HG02852 (cell line): Measurements from ENCODE around the gene PTPRR.

Experiments
- ATAC-seq: cut with Tn5 transposase; IDR thresholded peaks from one replicate; pipeline ENCODE4 v1.9.1; 2021; ENCODE audit warnings: mild to moderate bottlenecking, moderate library complexity; ENCODE audit not compliant: unreplicated experiment

PTPRR gene

DNA sequence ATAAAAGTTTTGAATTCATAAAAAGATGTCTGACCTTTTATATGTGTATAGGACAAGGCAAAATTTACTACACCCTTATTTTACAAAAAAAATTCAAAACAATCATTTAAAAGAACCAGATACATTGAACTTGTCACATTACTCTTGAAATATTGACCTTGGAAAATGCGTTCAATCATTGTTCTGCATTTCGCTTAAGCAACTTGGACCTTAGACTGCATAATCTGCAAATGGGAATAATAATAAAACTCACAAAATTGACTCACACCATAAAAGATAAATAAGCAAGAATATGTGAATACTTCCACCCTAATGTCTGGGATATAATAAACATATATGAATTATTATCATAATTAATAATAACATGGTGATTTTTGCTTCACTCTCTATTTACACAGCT, 213.9 kb downstream of the PTPRR start:
- ATAC-seq, result no peak

DNA sequence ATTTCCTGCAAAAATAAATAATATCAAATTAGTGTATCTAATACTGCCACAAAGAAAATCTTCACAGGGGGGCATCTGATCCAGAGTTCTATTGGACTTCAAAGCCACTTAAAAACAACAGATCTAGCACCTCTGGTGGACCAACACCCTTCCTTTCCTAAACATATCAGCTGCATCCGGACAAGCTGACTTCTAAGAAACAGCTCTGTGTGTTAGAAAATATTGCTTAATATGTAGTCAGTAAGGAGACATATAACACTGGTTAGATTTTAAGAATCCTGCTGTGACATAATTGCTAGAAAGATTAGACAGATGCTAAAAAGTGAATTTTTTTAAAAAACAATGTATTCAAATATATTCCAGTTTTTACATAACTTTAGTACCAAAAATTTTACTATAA, 222.2 kb downstream of the PTPRR start:
- ATAC-seq, result no peak

DNA sequence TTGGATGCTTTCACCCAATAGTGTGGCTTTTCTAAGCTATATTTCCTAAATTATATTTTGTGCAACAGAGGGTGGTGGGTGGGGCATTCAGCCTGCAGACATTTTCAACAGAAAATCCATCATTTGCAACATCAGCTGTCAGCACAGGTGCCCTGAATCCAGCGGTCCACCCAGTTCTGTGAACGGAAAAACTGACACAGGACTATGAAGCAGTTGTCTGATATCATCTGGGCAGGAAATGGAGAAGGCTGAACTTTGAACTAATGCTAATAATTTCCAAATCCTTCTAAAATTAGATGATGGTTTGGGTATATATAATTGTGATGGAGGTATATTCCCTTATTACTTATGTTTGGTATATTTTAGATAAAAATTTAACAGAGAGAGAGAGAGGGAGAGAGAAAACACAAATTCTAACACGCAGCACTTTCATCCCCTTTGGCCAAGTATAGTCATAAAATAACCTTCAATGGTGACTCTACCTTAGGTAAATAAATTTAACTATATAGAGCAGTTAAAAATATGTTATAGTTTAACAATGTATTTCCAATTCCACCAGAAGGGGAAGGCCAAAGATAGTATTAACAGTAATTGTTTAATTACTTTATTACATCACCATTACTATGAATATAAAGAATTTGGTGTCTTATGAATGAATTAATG, 225.0 kb downstream of the PTPRR start:
- no peak for ATAC-seq

DNA sequence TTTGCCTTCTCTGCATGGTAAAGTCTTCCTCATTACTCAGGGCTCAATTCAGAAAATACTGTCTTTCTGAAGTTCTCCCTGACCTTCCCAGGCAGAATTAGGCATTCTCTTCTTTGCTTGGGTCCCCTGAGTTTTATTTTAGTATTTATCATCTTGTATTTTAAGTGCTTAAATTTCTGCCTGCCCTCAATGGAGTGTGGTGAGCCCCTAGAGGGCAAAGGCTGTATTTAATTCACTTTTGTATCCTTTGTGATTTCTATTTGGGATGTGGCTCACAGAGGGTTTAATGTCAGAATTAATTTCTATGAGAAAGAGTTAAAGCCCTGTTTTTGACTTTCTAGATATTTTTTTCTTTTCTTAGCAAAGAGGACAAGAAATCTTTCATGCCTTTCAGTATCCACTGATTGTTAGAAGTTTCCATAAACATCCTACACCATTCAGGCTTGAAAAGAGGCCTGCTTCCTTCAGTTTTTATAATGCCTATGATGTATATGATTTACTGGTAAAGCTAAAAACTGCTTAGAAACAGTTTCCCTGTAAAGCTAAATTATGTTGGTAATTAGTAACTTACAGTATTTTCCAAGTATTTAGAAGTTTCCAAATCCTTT, 227.8 kb downstream of the PTPRR start:
- no peak for ATAC-seq

DNA sequence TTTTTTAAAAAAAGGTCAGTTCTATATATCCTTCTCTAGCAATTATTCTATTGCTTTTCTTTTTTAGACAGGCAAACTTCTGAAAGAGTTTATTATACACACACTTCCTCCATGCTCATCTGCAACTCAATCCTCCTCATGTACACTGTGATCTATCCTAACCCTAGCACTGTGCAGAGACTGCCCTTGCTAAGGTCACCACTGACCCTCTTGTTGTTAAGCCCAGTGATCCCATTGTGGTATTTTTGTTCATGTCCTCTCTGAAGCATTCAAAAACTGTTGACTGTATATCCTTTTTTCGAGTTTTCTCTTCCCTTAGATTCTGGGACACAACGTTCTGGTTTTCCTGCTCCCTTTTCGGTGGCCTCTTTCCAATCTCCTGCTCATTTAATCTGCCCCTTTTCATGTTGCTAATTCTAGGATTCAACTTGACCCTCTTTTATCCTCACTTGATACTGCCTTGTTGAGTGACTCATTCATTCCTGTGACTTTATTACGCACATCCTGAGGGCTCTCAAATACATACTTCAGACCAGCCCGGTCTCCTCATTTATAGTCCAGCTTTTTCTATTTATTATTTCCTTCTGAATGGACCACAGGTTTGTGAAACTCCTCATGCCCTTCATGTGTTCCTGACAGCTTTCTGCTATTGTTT, 229.4 kb downstream of the PTPRR start:
- no peak for ATAC-seq

DNA sequence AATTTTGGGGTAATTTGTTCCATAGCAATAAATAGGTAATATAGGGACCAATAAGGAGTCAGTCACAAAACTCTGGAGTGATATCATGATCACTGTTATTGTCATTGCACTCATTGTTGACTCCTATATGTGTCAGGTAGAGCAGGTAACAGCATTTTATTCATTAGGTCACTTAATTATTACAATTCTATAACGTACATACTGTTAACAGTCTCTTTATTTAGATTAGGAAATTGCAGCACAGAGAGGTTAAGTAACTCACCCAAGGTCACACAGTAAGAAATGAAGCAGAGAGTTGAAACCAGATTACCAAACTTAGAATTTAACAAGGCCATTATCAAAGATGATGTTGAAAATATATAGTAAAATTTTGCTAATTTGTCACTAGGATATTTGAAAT, 233.6 kb downstream of the PTPRR start:
- no peak for ATAC-seq

DNA sequence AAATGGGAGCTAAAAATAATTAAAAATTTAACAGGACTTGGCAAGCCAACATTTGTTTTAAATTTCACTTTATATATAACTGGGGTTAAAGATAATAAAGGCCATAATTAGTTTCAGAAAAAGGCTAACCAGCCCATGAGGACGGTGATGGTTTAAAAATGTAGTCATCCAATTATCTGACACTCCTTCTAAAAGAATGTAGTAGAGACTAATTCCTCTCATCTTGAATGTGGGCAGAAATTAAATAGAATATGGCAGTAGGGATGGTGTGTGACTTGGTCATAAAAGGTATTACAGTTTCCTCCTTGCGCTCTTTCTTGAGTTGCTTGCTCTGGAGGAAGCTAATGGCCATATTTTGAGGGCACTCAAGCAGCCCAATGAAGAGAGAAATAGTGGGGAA, 234.2 kb downstream of the PTPRR start:
- ATAC-seq, result no peak

DNA sequence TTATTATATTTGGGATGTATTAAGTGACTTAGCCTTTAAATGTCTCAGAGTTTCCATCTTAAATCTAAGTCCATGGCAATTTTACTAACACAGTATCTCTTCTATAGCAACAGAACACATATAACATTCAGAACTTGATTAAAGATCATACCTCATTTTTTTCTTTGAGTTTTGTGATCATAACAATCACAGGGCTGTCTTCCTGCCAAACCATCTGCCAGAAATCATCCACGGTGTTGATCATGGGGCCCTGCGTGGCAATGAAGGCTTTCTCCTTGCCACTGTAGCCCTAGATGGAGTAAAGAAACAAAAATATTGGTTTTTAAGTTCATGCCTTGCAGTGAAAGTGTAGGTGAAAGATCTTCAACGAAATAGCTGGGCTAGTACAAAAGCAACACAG, 236.6 kb downstream of the PTPRR start:
- ATAC-seq, result no peak

DNA sequence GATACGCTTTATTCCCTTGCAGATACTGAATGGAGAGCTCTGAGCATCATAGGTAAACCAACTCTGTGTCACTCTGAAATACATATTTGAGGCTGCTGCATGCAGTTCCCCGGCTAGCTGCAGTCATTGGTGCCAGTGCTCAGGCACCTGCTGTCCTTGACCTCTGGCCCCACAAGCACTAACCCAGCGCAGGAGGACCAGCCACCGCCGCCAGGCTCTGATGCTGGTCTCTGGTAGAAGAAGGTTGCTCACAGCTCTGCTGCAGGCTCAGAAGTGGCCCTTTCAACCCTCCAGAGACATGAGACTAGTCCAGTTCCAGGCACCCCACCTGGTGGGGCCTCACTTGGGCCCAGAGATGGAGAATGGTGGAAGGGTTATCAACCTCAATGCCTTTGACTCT, 248.8 kb downstream of the PTPRR start:
- no peak for ATAC-seq

DNA sequence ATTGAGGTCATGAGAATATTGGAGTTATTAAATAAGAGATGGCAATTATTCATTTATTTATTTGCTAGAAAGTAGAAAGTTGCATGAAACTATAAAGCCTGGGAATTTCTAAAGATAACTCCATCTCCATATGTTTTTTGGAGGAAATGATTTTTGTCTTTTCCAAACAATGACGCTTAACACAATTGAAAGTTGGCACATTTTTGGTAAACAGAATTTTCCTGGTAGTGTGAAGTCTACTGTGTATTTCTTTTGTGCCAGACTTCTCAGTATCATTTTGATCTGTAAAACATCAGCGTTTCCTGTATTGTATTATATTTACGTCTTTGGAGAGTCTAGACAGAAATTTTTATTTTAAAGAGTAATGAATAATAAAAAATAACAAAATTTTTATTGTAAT, 249.6 kb downstream of the PTPRR start:
- ATAC-seq, result no peak

DNA sequence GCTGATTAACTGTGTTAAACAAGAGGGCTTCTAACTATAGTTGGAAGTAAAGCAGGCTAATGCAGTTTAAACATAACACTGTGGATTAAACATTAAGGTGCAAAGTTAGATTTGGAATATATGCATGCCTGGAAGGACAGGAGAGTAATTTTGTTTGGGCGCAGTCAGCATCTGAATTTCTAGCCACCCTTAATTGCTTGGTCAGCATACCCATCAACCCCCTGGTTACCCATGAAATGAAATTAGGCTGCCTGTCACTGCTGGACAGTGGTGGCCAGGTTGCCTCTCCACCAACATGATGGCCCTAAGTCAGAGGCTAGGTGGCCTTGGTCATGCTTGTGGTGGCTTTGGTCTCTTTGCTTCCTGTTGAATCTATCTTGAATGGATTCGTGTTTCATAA, 253.3 kb downstream of the PTPRR start:
- no peak for ATAC-seq

DNA sequence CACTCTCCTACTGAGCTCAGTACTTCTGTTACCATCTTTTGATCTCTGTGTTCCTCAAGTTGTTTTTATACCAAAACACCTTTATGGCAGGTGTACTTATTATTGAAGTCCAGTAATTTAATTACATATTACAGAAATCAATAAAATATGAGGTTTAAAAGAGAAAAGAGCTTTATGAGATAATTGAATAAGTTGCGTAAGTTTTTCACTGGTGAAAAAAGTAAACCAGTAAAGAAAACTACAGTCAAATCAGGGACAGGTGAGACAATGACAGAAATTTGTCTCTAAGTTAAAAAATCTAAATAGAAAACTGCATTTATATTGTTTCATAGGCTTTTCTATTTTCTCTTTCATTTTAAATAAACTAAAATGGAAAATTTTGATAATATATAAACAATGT, 254.2 kb downstream of the PTPRR start:
- ATAC-seq, result no peak

DNA sequence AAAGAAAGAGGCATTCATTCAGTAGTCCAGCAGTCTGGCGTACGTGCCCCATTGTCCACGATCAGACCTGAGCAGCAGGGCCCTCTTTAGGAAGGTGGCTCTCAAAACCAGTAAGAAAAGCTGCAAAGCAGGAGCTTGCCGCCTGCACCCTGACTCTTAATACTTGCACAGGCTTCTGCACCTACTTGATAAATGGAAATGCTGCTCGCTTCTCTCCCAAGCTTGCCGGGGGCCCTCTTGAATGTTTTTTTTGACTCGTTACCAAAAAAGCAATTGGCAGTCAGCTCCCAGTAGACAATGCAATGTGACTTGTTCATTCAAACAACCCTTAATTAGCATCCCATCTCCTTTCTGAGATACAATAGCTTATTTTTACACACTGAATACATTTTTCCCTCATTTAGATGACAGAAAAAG, 256.1 kb downstream of the PTPRR start:
- ATAC-seq, result no peak

DNA sequence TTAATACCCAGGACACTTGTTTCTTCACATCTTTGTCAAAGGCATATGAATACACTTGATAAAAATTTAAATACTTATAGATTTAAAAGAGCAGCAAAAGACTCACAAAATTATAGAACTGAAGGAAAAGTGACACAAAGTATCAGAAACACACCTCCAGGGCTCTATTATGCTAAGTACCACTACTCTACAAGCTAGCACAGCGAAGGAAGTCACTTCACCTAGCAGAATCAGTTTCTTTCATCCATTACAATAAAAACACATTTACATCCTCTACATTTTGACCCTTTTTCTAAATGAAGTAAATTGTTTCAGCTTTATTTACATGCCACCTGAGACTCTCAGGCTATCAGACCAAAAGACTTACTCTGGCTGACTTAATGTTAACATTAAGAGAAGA, 256.7 kb downstream of the PTPRR start:
- ATAC-seq, result no peak

DNA sequence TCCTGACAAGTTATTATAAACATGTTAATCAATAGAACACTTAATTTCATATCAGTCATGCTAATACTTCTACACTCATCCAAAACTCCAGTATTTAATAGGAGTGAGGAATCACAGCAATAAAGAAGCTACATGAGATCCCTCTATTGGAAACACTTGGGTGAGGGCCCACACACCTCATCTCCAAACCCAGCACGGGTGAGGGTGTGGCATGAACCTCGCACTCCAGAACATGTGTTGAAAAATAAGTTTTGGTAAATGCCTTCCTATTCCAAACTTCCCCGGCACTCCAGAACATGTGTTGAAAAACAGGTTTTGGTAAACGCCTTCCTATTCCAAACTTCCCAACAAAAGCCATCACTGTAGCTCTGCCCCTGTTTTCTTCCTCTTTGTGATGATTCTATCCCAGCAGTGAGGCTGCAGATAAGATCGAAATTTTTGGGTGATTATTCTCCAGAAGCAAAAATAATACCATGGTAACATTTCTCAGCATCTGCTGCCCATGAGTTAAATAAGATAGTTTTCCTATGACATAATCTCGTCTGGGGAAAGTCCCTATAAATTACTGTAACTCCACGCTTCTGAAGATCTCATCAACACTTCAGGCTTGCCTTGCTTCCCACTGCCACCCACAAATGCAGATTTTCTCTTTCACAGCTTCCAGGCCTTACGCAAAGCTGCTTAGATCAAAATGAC, 258.9 kb downstream of the PTPRR start:
- ATAC-seq, result no peak

DNA sequence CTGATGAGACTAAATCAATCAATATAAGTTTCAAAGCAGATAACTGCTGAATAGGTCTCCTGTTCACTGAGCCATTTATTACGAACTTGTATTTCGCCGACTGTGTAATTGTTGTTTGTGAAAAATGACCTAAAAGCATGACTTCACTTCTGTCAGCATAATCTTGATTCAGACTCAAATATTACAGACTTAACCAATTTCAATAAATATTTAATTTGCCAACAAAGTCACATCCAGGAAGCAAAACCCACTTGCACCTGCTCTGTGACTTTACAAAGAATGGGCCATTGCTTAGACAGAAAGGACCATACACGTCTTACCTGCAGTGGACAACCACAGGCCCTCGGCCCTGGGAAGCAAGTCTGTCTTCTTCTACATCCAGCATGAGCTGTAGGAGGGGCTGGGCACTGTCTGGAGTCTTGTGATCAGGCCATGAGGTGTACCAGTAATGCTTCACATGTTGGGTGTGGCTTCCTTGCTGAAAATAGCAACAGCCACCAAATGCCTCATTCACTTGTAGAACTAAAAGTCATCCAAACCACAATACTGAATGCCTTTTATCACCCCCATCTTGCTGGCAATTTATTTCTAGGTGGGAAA, 259.8 kb downstream of the PTPRR start:
- no peak for ATAC-seq

DNA sequence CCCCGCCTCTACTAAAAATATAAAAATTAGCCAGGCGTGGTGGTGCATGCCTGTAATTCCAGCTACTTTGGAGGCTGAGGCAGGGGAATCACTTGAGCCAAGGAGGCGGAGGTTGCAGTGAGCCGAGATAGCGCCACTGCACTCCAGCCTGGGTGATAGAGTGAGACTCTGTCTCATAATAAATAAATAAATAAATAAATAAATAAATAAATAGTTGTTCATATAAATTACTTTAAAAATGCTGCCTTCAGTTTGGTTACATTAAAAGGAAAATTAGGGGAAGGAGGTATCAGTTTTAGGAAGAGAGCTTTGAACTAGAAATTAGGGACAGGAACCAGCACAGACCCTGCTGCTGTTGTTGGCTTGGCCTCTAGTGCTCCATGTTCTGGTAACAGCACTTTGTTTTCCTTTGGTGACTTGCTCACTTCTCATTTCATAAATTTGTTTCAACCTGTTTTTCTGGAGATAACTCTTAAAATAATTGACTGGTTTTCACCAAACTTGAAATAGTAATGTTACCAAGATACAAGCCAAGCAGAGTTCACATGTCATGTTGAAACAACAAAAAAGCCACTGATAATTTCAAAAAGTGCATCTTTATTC, 260.4 kb downstream of the PTPRR start:
- no peak for ATAC-seq

DNA sequence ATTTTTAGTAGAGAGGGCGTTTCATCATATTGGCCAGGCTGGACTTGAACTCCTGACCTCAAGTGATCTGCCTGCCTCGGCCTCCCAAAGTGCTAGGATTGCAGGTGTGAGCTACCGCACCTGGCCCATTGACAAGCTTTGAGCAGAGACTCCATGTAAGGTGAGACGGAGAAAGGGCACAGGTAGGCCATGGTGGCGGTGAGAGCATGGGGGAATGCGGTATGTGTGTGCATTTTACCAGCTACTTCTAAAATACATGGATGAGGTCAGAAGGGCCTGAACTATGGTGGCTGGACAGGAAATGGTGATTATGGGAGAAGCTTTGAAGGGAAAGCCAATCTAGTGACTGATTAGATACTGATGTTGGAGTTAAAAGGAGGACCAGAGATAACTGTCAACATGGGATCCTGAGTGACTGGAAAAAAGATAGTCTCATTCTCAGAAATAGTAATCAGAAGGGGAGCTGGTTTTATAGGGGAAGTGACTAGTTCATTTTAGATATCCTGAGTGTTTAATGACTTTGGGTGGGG, 261.4 kb downstream of the PTPRR start:
- no peak for ATAC-seq

DNA sequence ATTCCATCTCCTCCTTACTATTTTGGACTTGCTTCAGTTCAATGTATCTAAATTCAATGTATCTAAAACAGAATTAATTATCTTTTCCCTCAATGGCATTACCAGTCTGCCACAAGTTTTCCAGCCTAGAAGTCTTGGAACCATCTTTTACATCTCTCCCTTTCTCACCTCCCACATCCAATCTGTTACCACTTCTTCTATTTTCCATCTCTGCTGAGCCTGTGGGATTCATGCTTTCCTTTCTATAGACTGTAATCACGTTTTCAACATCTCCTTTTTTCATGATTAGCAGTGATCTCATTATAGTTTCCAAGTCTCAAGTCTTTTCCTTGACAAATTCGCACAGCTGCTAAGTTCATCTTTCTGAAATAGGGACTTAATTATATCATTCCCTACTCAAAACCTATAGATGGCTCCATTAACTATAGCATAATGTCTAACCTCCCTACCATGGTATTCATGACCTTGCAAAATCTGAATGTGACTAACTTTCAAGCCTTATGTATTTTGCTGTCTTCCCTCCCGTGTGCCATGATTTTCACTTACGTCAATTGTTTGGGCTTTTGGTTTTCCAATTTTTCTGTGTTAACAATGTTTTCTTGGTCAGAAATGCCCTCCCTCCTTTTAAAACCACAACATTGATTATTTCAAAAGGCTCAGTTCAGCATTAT, 262.8 kb downstream of the PTPRR start:
- no peak for ATAC-seq

DNA sequence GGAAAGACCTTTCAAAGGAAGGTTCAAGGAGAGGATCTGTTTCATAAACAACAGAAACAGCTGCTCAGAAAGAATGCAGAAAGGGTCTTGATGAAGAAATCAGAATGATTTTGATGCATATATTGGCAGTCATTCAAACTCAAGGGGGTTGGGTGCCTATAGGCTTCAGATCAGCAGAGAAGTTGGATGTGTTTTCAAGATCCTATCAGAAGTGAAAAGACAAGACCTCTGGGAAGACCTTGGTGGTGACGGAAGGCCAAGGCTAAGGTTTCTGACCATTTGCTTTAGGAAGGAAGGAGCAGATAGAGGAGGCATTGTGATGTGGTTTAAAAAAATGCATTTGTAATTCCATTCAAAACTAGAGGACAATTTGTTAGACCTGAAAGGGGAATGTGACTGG, 268.1 kb downstream of the PTPRR start:
- ATAC-seq, result no peak
